ENCODE measurements around the gene KCNH1.

DNA sequence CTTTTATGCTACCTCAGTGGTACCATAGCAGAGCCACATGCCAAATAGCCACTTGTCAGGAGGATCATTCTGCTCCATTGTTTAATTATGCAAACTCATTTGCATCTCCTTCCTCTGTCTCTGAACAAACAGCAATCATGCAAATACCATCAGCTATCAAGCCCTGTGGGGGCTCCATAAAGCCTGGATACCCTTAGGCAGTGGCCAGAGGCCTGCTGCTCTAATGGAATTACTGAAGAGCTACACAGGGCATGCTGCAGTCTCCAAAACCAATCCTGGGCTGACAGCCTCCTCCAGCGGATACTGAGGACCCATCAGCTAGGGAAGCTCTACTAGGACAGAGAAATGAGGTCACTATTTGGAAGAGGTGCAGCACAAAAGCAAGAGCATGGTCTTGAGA, 376.3 kb downstream of the KCNH1 start:
- TF ChIP-seq, protein P1, sequence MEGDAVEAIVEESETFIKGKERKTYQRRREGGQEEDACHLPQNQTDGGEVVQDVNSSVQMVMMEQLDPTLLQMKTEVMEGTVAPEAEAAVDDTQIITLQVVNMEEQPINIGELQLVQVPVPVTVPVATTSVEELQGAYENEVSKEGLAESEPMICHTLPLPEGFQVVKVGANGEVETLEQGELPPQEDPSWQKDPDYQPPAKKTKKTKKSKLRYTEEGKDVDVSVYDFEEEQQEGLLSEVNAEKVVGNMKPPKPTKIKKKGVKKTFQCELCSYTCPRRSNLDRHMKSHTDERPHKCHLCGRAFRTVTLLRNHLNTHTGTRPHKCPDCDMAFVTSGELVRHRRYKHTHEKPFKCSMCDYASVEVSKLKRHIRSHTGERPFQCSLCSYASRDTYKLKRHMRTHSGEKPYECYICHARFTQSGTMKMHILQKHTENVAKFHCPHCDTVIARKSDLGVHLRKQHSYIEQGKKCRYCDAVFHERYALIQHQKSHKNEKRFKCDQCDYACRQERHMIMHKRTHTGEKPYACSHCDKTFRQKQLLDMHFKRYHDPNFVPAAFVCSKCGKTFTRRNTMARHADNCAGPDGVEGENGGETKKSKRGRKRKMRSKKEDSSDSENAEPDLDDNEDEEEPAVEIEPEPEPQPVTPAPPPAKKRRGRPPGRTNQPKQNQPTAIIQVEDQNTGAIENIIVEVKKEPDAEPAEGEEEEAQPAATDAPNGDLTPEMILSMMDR (IDR thresholded peaks at IDR 0.05), result no peak
- no peak for TF ChIP-seq POLR2A (IDR thresholded peaks at IDR 0.05)

Measured in prostate gland (tissue), 2 donors.